ENCODE measurements around the gene PLCL1.

Gene PLCL1

DNA sequence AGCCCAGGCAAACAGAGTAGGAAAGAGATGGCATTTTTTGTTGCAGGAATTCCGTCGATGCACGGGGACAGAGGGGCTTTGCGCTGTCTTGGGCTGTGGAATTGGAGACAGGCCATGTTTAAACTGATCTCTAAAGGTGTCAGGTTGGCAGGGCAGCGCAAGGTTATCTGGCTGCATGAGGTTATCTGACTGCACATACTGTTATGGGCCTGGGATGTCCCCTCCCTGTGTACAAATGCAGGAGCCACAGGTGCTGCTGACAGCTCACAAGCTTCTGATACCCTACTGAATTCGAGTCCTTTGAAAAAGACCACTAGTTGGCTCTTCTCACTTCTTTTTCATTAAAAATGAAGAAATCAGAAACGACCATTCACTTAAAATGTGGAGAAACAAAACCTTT, 255.4 kb downstream of the PLCL1 start:
- ChIA-PET CTCF (no interaction called here), POLR2A (no interaction called here)
- no peak for TF ChIP-seq ZNF384 (IDR thresholded peaks at IDR 0.05)
- no peak for TF ChIP-seq FOXA1 (IDR thresholded peaks at IDR 0.05)
- no peak for DNase-seq (ENCODE audit: extremely low spot score)

DNA sequence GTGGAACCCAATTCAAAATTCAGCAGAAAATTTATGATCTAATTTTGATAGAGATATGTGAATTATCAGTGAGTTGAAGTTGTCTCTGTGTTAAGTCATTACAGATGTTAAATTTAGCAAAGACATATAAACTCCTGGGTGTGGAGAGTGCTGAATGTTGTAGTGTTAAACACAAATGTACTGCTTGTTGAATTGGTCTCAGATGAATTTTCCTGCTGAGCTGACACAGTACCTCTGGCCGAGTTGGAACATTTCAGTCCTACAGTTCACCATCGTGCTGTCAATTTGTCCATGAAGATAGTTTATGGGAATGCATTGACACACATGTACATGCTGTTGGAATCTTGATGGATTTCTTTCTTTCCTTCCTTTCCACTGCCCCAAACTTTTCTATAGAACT, 255.9 kb downstream of the PLCL1 start:
- ChIA-PET CTCF (no interaction called here), POLR2A (no interaction called here)
- DNase-seq (ENCODE audit: extremely low spot score), result no peak
- TF ChIP-seq, protein P1, sequence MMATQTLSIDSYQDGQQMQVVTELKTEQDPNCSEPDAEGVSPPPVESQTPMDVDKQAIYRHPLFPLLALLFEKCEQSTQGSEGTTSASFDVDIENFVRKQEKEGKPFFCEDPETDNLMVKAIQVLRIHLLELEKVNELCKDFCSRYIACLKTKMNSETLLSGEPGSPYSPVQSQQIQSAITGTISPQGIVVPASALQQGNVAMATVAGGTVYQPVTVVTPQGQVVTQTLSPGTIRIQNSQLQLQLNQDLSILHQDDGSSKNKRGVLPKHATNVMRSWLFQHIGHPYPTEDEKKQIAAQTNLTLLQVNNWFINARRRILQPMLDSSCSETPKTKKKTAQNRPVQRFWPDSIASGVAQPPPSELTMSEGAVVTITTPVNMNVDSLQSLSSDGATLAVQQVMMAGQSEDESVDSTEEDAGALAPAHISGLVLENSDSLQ (IDR thresholded peaks at IDR 0.05), result no peak
- no peak for TF ChIP-seq CTBP1 (IDR thresholded peaks at IDR 0.05; ENCODE audit: borderline replicate concordance)
- TF ChIP-seq LEF1 (IDR thresholded peaks at IDR 0.05; ENCODE audit: borderline replicate concordance), result no peak
- no peak for TF ChIP-seq SP1 (IDR thresholded peaks at IDR 0.05)
- no peak for TF ChIP-seq FOXM1 (IDR thresholded peaks at IDR 0.05; ENCODE audit: borderline replicate concordance)
- TF ChIP-seq SUZ12 (IDR thresholded peaks at IDR 0.05), result no peak
- TF ChIP-seq ARNT (IDR thresholded peaks at IDR 0.05), result no peak
- no peak for TF ChIP-seq BHLHE40 (IDR thresholded peaks at IDR 0.05; ENCODE audit: borderline replicate concordance)
- TF ChIP-seq TARDBP (IDR thresholded peaks at IDR 0.05), result no peak
- no peak for TF ChIP-seq L3MBTL2 (conservative IDR thresholded peaks at IDR 0.05)

DNA sequence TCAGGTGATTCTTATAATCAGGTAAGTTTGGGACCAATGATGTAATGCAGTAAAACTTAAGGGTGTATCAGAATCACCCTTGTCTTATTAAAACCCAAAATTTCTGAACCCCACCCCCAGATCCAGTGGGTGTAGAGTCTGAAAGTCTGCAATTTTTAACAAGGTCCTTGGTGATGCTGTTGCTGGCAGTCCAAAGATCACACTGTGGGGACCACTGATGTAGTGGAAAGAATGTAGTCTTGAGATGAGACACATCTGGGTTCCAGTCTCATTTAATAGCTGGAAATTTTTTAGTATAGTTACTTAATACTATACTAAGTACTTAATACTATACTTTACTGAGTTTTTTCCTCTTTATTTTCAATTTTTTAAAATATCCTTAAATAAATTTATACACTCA, 258.4 kb downstream of the PLCL1 start:
- CTCF ChIA-PET, result no interaction called here
- POLR2A ChIA-PET, result no interaction called here
- TF ChIP-seq CTBP1 (IDR thresholded peaks at IDR 0.05; ENCODE audit: borderline replicate concordance) (no peak), BHLHE40 (IDR thresholded peaks at IDR 0.05; ENCODE audit: borderline replicate concordance) (no peak), ELF4 (IDR thresholded peaks at IDR 0.05) (no peak), L3MBTL2 (conservative IDR thresholded peaks at IDR 0.05) (no peak)
- DNase-seq (ENCODE audit: extremely low spot score), result no peak

DNA sequence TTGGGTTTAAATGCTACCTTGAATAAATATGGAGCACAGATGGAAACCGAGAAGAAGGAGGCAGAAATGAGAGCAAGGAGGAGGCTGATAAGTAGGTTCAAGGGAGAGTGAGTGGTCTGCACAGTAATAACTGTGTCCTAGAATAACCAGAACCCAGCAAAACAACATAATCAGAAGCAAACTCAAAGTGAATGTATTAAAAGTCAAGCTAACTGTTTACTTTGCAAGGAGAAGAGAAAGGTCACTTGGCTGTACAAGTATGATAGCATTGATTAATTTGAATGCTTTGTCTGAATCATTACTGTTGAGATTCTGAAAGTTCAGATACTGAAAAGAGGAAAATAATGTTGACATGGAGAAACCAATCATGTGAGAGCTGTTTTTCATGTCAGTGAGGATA, 258.8 kb downstream of the PLCL1 start:
- no peak for DNase-seq (ENCODE audit: extremely low spot score)
- TF ChIP-seq TARDBP (IDR thresholded peaks at IDR 0.05) (no peak), FOXM1 (IDR thresholded peaks at IDR 0.05; ENCODE audit: borderline replicate concordance) (no peak), NFRKB (IDR thresholded peaks at IDR 0.05) (no peak), CTBP1 (IDR thresholded peaks at IDR 0.05; ENCODE audit: borderline replicate concordance) (no peak), LEF1 (IDR thresholded peaks at IDR 0.05; ENCODE audit: borderline replicate concordance) (no peak), ELF4 (IDR thresholded peaks at IDR 0.05) (no peak), SP1 (IDR thresholded peaks at IDR 0.05) (no peak), L3MBTL2 (conservative IDR thresholded peaks at IDR 0.05) (no peak), HDGF (IDR thresholded peaks at IDR 0.05; ENCODE audit: borderline replicate concordance) (no peak), SUZ12 (IDR thresholded peaks at IDR 0.05) (no peak), ZNF384 (IDR thresholded peaks at IDR 0.05) (no peak), ARNT (IDR thresholded peaks at IDR 0.05) (no peak), FOXA1 (IDR thresholded peaks at IDR 0.05) (no peak), BHLHE40 (IDR thresholded peaks at IDR 0.05; ENCODE audit: borderline replicate concordance) (no peak), FOXK2 (IDR thresholded peaks at IDR 0.05) (no peak)
- TF ChIP-seq, protein P1 (IDR thresholded peaks at IDR 0.05), result no peak
- CTCF ChIA-PET, result no interaction called here
- POLR2A ChIA-PET, result no interaction called here

DNA sequence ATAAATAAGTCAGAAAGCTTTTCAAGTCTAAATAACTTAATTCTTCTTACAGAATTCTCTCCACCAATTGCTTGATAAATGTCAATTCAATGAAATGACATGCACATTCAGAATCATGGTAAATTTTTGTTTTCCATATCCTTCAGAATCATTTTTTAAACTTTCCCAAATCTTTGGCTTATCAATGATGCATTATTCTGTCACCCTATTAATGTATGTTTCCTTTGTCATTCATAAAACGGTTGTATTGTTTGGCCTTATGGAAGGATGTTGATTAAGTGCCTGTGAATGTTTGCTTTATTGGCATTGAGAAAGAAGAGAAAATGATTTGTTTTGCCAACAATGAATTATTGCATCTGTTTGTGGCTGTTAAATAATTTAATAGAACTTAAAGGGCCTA, 260.9 kb downstream of the PLCL1 start:
- ChIA-PET CTCF (no interaction called here), POLR2A (no interaction called here)
- no peak for DNase-seq (ENCODE audit: extremely low spot score)
- TF ChIP-seq ELF4 (IDR thresholded peaks at IDR 0.05) (no peak), TARDBP (IDR thresholded peaks at IDR 0.05) (no peak), CTBP1 (IDR thresholded peaks at IDR 0.05; ENCODE audit: borderline replicate concordance) (no peak), BHLHE40 (IDR thresholded peaks at IDR 0.05; ENCODE audit: borderline replicate concordance) (no peak), FOXK2 (IDR thresholded peaks at IDR 0.05) (no peak), NFRKB (IDR thresholded peaks at IDR 0.05) (no peak), FOXM1 (IDR thresholded peaks at IDR 0.05; ENCODE audit: borderline replicate concordance) (no peak), FOXA1 (IDR thresholded peaks at IDR 0.05) (no peak), ZNF384 (IDR thresholded peaks at IDR 0.05) (no peak), L3MBTL2 (conservative IDR thresholded peaks at IDR 0.05) (no peak), SUZ12 (IDR thresholded peaks at IDR 0.05) (no peak), HDGF (IDR thresholded peaks at IDR 0.05; ENCODE audit: borderline replicate concordance) (no peak), LEF1 (IDR thresholded peaks at IDR 0.05; ENCODE audit: borderline replicate concordance) (no peak), SP1 (IDR thresholded peaks at IDR 0.05) (no peak), ARNT (IDR thresholded peaks at IDR 0.05) (no peak)
- TF ChIP-seq, protein P1 (IDR thresholded peaks at IDR 0.05), result no peak

DNA sequence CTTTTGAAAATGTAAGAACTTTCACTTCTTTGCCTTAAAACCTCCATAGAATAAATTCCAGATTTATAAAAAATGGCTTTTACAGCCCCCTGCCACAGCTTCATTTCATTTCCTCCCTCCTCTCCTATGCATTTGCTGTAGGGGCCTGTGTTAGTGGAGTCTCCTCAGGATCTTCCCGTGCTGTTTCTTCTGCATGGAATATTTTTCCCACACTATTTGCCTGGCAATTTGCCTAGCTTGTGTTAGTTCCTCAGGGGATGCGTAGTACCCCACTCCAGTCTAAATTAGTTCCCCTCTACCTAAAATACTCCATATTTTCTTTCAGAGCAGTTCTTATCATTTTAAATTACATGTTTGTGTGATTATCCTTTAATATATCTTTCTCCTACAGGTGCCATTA, 262.2 kb downstream of the PLCL1 start:
- TF ChIP-seq L3MBTL2 (conservative IDR thresholded peaks at IDR 0.05) (no peak), ELF4 (IDR thresholded peaks at IDR 0.05) (no peak), ARNT (IDR thresholded peaks at IDR 0.05) (no peak), BHLHE40 (IDR thresholded peaks at IDR 0.05; ENCODE audit: borderline replicate concordance) (no peak), CTBP1 (IDR thresholded peaks at IDR 0.05; ENCODE audit: borderline replicate concordance) (no peak), NFRKB (IDR thresholded peaks at IDR 0.05) (no peak), LEF1 (IDR thresholded peaks at IDR 0.05; ENCODE audit: borderline replicate concordance) (no peak), TARDBP (IDR thresholded peaks at IDR 0.05) (no peak), SUZ12 (IDR thresholded peaks at IDR 0.05) (no peak), FOXK2 (IDR thresholded peaks at IDR 0.05) (no peak), SP1 (IDR thresholded peaks at IDR 0.05) (no peak), FOXA1 (IDR thresholded peaks at IDR 0.05) (no peak), HDGF (IDR thresholded peaks at IDR 0.05; ENCODE audit: borderline replicate concordance) (no peak), FOXM1 (IDR thresholded peaks at IDR 0.05; ENCODE audit: borderline replicate concordance) (no peak), ZNF384 (IDR thresholded peaks at IDR 0.05) (no peak)
- TF ChIP-seq, protein P1 (IDR thresholded peaks at IDR 0.05), result no peak
- ChIA-PET CTCF (interaction anchor here (0.6 kb wide), 1 partner anchor 805 kb away, joined by 6 read pairs; no protein-coding TSS in a partner anchor), POLR2A (no interaction called here)
- DNase-seq (ENCODE audit: extremely low spot score), result no peak
